ENCODE measurements around the gene HABP4. TPM values are rescaled to one million over a fixed set of nuclear protein-coding genes. Genes with fewer than 3 reads are reported as not detected.

HABP4 gene
- polyA plus RNA-seq, 2 of the 4 experiments (the other 2 are of a cell fraction), result 12.4 to 12.8 TPM

GRCh38 chr9:96492993-96493531 lies 43.1 kb downstream of the HABP4 start:
- 87% methylated on average over 12 of the region's 12 CpGs for WGBS (ENCODE audit: missing lambda C conversion rate)
- no peak for DNase-seq (ENCODE audit: low read depth in 1 of 2, low spot score in 1 of 2)
- Histone ChIP-seq H3K4me2 (no peak overlapping the region), H3K4me1 (no peaks in the 10 kb centered on the region), H3K27ac (no peak overlapping the region), H3K4me3 (no peak overlapping the region), H3K9me3 (no peaks in the 10 kb centered on the region)
- ChIA-PET POLR2A (no interaction called here), CTCF (interaction anchor here (1.5 kb wide), 1 partner anchor 27 kb away, joined by 3 read pairs; no protein-coding TSS in a partner anchor)
- no peak for ATAC-seq
- no peak for TF ChIP-seq POLR2A (IDR thresholded peaks at IDR 0.05; ENCODE audit: low read length)
- TF ChIP-seq CTCF (IDR thresholded peaks at IDR 0.05), result no peak
- no peak for TF ChIP-seq CBX2 (IDR thresholded peaks at IDR 0.05; ENCODE audit: borderline replicate concordance, low read depth)
- TF ChIP-seq USF2 (IDR thresholded peaks at IDR 0.05), result no peak
- no peak for FAIRE-seq

- ChIA-PET POLR2A (no interaction called here), CTCF (no interaction called here)
- FAIRE-seq (no peak), DNase-seq (ENCODE audit: low read depth in 1 of 2, low spot score in 1 of 2) (no peak), ATAC-seq (no peak)
- Histone ChIP-seq H3K4me1 (no peaks in the 10 kb centered on the region), H3K9me3 (no peaks in the 10 kb centered on the region), H3K4me2 (no peak overlapping the region), H3K4me3 (no peak overlapping the region), H3K27ac (no peak overlapping the region)
- WGBS (ENCODE audit: missing lambda C conversion rate), result 85% methylated on average over 13 of the region's 13 CpGs
- TF ChIP-seq CBX2 (IDR thresholded peaks at IDR 0.05; ENCODE audit: borderline replicate concordance, low read depth) (no peak), HOXB13 (CRISPR knock-in tag; IDR thresholded peaks at IDR 0.05; ENCODE audit: low read depth) (no peak), ATOH8 (CRISPR knock-in tag; IDR thresholded peaks at IDR 0.05; ENCODE audit: low read depth) (no peak), ZC3H11A (IDR thresholded peaks at IDR 0.05) (no peak), RNF2 (IDR thresholded peaks at IDR 0.05; ENCODE audit: borderline replicate concordance, low read depth) (no peak), EHMT2 (IDR thresholded peaks at IDR 0.05; ENCODE audit: low read depth) (no peak), TFCP2L1 (CRISPR knock-in tag; IDR thresholded peaks at IDR 0.05) (no peak)
These were observed 43.8 kb downstream of the HABP4 start for GRCh38 chr9:96493757-96494156.

- Histone ChIP-seq H3K4me1 (no peaks in the 10 kb centered on the region), H3K4me2 (no peak overlapping the region), H3K9me3 (no peaks in the 10 kb centered on the region), H3K4me3 (no peak overlapping the region), H3K27ac (no peak overlapping the region)
- ChIA-PET CTCF (no interaction called here), POLR2A (no interaction called here)
- TF ChIP-seq USF2 (IDR thresholded peaks at IDR 0.05) (no peak), CTCF (IDR thresholded peaks at IDR 0.05) (no peak), HOXB13 (CRISPR knock-in tag; IDR thresholded peaks at IDR 0.05; ENCODE audit: low read depth) (no peak), GATA3 (IDR thresholded peaks at IDR 0.05; ENCODE audit: borderline replicate concordance) (no peak), JUNB (IDR thresholded peaks at IDR 0.05) (no peak)
- 90% methylated on average over 5 of the region's 8 CpGs for WGBS (ENCODE audit: missing lambda C conversion rate)
- FAIRE-seq (no peak), ATAC-seq (no peak), DNase-seq (ENCODE audit: low read depth in 1 of 2, low spot score in 1 of 2) (no peak)
These were observed 44.3 kb downstream of the HABP4 start for GRCh38 chr9:96494215-96494800.

Data from A549 (cell line).